ENCODE data around the gene ETS1.

ETS1 gene

GRCh38 chr11:128548649-128549255, 38.6 kb downstream of the ETS1 start:
- TF ChIP-seq USF1 (IDR thresholded peaks at IDR 0.05) (no peak), REST (IDR thresholded peaks at IDR 0.05; ENCODE audit: low read depth) (no peak), TCF12 (IDR thresholded peaks at IDR 0.05; ENCODE audit: low read depth) (no peak), NFIC (IDR thresholded peaks at IDR 0.05) (no peak), TEAD4 (IDR thresholded peaks at IDR 0.05) (no peak), YY1 (IDR thresholded peaks at IDR 0.05; ENCODE audit: low read depth) (no peak), CEBPB (IDR thresholded peaks at IDR 0.05) (no peak)

- no peak for TF ChIP-seq REST (IDR thresholded peaks at IDR 0.05; ENCODE audit: low read depth)
- TF ChIP-seq EP300 (IDR thresholded peaks at IDR 0.05; ENCODE audit: borderline replicate concordance), result no peak
- TF ChIP-seq MAX (IDR thresholded peaks at IDR 0.05), result no peak
- TF ChIP-seq YY1 (IDR thresholded peaks at IDR 0.05; ENCODE audit: low read depth), result no peak
- no peak for TF ChIP-seq ZBTB7A (IDR thresholded peaks at IDR 0.05; ENCODE audit: low read depth)
- no peak for TF ChIP-seq TEAD4 (IDR thresholded peaks at IDR 0.05)
- TF ChIP-seq NFIC (IDR thresholded peaks at IDR 0.05), result no peak
- TF ChIP-seq TCF12 (IDR thresholded peaks at IDR 0.05; ENCODE audit: low read depth), result no peak
- TF ChIP-seq TAF1 (IDR thresholded peaks at IDR 0.05; ENCODE audit: low read depth), result no peak
- TF ChIP-seq CREB1 (IDR thresholded peaks at IDR 0.05; ENCODE audit: low read depth), result no peak
- TF ChIP-seq EGR1 (IDR thresholded peaks at IDR 0.05), result no peak
- TF ChIP-seq RAD21 (IDR thresholded peaks at IDR 0.05; ENCODE audit: low read depth), result no peak
- no peak for TF ChIP-seq USF1 (IDR thresholded peaks at IDR 0.05)
- TF ChIP-seq FOXM1 (IDR thresholded peaks at IDR 0.05; ENCODE audit: borderline replicate concordance, low read depth), result no peak
- no peak for TF ChIP-seq CEBPB (IDR thresholded peaks at IDR 0.05)
Measured at GRCh38 chr11:128547946-128548648, 39.3 kb downstream of the ETS1 start.

GRCh38 chr11:128546916-128547315, 40.4 kb downstream of the ETS1 start:
- no peak for TF ChIP-seq NFIC (IDR thresholded peaks at IDR 0.05)
- no peak for TF ChIP-seq MAX (IDR thresholded peaks at IDR 0.05)
- no peak for TF ChIP-seq TCF12 (IDR thresholded peaks at IDR 0.05; ENCODE audit: low read depth)
- no peak for TF ChIP-seq EGR1 (IDR thresholded peaks at IDR 0.05)
- TF ChIP-seq EP300 (IDR thresholded peaks at IDR 0.05; ENCODE audit: borderline replicate concordance), result no peak
- TF ChIP-seq FOXM1 (IDR thresholded peaks at IDR 0.05; ENCODE audit: borderline replicate concordance, low read depth), result no peak
- TF ChIP-seq YY1 (IDR thresholded peaks at IDR 0.05; ENCODE audit: low read depth), result no peak
- TF ChIP-seq USF1 (IDR thresholded peaks at IDR 0.05), result no peak
- no peak for TF ChIP-seq CREB1 (IDR thresholded peaks at IDR 0.05; ENCODE audit: low read depth)
- no peak for TF ChIP-seq RAD21 (IDR thresholded peaks at IDR 0.05; ENCODE audit: low read depth)
- TF ChIP-seq TEAD4 (IDR thresholded peaks at IDR 0.05), result no peak
- TF ChIP-seq CEBPB (IDR thresholded peaks at IDR 0.05), result no peak
- TF ChIP-seq TAF1 (IDR thresholded peaks at IDR 0.05; ENCODE audit: low read depth), result no peak
- no peak for TF ChIP-seq ZBTB7A (IDR thresholded peaks at IDR 0.05; ENCODE audit: low read depth)
- no peak for TF ChIP-seq REST (IDR thresholded peaks at IDR 0.05; ENCODE audit: low read depth)

Measured in Ishikawa (cell line).